DMS153 treated with DMSO at 0.1 percent for 48 hours (cell line): ENCODE data around the gene ZSCAN1.
A peak's percentile ranks its signal among the peaks of the same experiment; 100 is the strongest.
"Not testable (repeated sequence)": the region's sequence is repeated elsewhere in the genome, so short reads cannot be mapped to it uniquely, and the experiment has no call there.

Experiments
- DNase-seq: peaks from one replicate; lab custom pipeline; 2025; ENCODE audit not compliant: unreplicated experiment; lab: John Stamatoyannopoulos, UW

ZSCAN1 gene, protein sequence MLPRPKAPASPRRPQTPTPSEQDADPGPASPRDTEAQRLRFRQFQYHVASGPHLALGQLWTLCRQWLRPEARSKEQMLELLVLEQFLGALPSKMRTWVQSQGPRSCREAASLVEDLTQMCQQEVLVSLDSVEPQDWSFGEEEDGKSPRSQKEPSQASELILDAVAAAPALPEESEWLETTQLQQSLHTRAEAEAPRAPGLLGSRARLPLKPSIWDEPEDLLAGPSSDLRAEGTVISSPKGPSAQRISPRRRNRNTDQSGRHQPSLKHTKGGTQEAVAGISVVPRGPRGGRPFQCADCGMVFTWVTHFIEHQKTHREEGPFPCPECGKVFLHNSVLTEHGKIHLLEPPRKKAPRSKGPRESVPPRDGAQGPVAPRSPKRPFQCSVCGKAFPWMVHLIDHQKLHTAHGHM

DNA sequence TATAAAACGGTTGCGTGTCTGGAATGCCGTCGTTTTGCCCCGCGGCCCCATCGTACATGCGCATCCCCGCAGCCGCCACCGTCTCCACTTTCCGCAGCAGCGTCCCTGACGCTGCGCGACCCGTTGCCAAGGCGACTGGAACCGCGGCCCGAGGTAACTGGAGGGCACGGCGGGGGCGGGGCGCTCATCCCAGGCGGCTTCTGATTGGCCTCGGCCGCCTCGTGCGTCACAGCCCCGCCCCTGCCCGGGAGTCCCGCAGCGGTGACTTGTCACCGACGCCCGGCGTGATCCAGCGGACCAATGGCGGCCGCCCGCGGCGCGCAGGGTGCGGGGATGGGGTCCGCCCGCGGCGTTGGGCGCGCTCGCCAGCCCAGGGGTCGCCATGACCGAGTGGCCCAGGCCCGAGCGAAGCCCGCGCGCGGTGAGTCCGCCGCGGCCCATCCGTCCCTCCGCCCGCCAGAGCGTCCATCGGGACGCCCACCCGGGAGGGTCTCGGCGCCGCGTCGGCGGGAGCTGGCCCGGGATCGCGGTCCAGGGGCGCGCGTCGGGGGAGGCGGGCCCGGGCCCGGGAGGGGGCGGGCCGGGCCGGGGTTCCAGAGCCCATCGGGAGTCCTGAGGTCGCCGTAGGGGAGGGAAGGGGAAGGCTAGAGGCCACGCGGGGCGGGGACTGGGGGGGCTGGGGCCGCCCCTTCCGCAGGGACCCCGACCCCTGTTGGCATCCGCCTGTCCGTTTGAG lies at the start of gene ZSCAN1:
TSS of gene ZSCAN1 (plus strand) at position 285 of the 736 bp plus-strand sequence. CDS start 3,812 bp downstream, outside the sequence.
- no peak for DNase-seq

DNA sequence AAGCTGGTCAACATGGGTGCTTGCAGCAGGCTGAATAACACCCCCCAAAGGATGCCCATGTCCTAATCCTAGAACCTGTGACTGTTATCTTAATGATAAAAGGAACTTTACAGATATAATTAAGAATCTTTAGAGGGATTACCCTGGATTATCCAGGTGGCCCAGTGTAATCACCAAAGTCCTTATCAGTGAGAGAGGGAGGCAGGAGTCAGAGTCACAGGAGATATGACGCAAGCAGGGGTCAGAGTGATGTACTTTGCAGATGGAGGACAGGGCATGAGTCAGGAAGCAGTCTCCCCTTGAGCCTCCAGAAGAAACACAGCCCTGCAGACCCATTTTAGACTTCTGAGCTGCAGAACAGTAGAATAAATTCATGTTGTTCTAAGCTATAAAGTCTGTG lies 41.0 kb upstream of the ZSCAN1 start:
- DNase-seq = no peak

DNA sequence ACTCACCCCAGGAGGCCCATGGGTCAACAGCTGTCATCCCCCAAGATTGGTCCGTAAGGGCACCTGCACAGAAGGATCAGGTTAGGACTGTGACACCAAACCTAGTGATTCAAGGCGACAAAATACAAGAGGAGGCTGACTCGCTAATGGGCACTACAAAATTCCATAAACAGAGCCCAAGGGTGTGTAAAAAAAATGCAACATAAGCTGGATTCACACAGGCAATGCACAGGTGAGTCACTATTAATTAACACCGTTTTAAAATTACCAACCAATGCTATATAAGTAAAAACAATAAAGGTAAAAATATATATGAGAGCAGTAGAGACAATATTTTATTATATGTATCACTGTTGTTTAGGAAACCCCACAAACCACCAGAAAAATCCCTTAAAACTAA lies 33.1 kb upstream of the ZSCAN1 start:
- no peak for DNase-seq

DNA sequence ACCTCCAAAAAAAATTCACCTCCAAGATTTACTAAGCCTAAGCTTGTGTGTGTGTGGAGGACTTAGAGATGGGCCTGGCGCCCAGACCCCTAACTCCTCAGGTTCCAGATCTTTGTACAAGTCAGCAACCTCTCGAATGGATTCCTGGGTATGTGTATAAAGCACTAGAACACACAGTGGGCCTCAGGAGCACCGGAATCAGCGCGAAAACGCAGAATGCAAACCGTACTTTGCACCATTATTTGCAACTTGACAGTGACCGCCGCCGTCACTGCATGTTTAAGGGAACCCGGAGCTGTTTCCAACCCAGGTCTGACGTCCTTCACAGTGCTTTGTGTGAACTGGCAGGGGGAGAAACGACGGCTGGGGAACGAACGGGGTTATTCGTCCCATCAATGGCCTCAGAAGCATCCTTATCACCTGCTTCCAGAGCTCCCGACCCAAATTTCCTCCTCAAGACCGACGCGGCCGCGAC lies 31.9 kb upstream of the ZSCAN1 start:
- no peak for DNase-seq

DNA sequence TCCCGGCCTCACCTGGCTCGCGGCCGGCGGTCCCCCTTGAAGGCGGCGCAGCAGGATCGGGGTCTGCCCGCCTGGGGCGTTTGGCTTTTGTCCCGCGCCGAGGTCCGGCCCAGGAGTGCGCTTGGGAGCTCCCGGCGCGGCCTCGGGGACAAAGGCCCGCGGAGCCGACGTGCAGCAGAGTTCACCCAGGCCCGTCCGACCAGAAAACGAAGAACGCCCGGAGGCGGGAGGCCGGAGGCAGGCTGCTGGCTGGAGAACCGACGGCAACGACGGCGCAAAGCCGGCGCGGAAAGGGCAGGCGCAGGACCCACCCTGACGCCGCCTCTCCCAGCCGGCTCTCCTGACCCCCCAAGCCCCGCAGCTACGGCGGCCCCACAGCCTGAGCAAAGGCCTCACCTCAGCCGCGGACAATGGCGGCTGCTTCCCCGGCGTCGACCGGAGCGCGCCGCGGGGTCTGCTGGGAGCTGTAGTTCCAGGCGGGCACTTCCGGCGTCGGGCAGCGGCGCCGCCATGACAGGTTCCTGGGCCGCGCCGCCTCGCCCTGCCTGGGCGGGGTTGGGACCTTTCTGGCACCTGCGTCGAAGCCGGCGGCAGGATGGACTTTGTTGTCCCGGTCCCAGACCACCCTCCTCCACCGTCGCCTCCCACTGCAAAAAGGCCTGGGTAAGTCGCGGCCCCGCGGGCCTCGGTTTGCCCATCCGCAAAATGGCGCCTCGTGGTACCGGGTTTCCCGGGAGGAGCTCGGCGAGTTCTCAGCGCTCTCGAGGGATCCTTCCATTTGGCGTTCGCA lies 31.2 kb upstream of the ZSCAN1 start, which contains the start of gene ZNF606:
TSS of gene ZNF606 (minus strand) at position 437 of the 790 bp plus-strand sequence. CDS start 1,501 bp downstream, outside the sequence.
- DNase-seq = peak; percentile 62

DNA sequence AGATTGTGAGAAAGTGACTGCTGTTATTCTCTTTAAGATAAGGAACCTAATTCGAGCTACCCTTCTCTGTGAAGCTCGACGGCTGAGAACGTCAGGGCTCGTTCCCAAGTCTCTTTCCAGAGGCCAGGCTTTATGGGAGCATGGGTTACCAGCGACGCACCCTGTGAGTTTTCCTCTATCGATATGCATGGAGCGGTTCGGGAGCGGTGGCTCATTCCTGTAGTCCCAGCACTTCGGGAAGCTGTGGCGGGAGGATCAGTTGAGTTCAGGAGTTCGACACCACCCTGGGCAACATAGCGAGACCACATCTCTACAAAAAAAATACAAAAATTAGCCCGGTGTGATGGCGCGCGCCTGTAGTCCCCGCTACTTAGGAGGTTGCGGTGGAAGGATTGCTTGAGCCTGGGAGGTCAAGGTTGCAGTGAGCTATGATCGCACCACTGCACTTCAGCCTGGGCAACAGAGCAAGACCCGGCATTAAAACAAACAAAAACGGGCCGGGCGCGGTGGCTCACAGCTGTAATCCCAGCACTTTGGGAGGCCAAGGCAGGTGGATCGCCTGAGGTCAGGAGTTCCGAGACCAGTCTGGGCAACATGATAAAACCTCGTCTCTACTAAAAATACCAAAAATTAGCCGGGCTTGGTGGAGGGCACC lies 30.5 kb upstream of the ZSCAN1 start:
- no peak for DNase-seq

DNA sequence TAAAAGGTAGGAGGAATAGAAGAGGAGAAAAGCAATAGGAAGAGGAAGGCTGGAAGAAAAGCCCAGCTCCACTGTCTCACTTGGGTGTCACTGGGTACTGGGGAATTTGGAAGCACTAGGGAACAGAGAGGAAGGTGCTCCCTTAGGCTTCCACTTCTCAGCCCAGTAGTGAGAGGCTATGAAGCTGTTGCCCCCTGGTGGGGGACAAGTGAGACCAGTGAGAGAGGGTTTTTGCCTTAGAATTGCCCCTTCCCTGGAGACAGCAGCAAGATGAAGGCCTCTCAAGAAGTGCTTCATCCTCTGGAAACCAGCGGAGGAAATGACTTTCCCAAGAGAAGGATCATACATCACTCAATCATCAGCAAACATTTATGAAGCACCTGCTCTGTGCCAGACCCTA lies 26.5 kb upstream of the ZSCAN1 start:
- DNase-seq = no peak

DNA sequence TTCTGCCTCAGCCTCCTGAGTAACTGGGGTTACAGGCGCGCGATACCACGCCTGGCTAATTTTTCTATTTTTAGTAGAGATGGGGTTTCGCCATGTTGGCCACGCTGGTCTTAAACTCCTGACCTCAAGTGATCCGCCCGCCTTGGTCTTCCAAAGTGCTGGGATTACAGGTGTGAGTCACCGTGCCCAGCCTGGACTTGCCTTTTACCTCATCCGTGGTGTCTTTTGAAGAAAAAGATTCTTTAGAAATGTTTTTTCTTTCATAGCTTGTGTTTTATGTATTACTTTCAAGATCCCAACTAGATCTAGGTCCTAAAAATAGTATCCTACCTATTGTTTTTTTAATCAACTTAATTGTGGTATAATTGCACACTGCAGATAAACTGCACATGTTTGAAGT lies 24.9 kb upstream of the ZSCAN1 start:
- not testable (repeated sequence) for DNase-seq

DNA sequence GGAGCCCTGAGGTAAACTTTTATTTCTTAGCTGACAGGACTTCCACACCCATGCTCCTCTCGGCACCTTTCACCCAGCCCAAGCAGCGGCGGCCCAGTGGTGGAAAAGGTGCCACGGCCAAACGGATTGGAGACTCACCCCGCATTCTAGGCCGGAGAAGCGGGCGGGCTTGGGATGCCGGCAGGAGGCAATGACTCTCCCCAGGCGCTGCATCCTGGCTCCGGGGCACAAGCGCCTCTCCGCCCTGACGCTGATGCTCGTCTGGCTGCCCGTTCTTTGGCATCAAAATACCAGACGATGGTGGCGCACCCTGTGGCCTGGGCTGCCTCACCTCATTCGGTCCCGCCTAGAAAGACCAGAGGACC lies 24.5 kb upstream of the ZSCAN1 start:
- DNase-seq = no peak

DNA sequence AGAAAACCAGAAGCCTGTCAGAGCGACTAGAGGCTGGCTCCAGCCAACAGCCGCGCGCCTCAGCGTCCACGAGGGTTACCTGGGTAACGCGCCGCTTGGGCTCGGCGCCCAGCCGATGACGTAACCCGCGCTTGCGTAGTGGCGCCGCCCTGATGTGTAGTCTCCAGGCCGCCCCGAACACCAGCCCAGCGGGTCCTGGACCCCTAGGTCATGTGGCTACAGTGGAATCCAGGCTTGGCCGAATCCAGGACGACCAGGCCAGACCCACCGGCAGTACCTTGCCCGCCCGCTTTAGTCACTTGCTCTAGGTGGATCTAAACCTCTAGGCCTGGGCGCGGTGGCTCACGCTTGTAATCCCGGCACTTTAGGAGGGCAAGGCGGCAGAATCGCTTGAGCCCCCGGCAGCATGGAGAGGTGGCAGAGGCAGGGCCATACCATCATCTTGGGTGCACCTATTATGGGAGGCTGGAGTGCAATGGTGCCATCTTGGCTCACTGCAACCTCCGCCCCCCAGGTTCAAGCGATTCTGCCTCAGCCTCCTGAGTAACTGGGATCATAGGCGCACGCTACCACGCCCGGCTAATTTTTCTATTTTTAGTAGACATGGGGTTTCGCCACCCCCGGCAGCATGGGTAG lies 24.0 kb upstream of the ZSCAN1 start:
- no peak for DNase-seq

DNA sequence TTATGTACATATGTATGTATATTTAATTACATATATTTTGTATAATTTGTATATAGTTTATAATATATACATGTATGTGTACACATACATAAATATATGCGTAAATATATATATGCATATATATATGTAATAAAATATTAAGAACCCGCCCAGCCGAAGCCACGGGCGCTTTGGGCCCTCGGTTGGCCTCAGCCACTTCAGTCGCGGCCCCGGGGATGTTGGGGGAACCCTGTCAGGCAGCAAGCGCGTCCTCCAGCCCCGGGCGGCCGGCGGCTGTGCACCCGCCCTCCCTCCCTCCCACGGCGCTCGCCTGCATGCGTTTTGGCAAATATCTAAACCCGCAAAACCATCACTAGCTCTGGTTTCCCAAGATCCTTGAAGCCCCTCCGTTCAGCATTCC lies 23.3 kb upstream of the ZSCAN1 start:
- DNase-seq = no peak

DNA sequence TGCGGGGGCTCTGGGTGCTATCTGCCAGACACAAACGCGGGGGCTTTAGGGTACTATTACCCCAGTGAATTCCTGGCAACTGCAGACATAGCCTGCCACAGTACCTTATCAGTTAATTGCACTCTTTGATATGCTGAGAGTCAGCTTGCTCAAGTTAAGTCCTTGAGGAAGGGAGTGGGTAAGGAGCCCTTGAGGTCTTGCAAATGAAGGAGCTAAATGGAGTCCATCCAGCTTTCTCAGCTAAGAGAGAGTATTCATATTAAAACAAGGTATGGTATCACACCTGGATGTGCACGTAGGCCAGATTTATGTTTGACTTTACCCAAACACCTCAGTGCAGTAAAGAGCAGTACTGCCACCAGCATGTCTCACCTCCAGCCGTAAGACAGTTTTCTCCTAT lies 19.7 kb upstream of the ZSCAN1 start:
- no peak for DNase-seq

DNA sequence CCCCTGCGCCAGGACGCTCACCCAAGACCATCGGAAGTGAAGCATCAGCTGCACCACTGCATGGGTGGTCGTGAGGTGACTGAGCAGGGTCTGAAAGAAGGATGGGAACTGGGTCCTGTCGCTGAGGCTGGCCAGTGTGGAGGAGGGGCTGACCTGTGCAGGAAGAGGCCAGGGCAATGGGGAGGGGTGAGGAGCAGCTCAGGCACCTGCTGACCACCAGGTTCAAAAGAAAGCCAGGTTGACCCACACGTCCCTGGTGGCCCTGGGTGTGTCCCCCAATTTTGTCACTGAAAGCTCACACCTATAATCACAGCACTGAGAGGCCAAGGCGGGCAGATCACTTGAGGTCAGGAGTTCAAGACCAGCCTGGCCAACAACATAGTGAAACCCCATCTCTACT lies 13.7 kb upstream of the ZSCAN1 start:
- DNase-seq = no peak

DNA sequence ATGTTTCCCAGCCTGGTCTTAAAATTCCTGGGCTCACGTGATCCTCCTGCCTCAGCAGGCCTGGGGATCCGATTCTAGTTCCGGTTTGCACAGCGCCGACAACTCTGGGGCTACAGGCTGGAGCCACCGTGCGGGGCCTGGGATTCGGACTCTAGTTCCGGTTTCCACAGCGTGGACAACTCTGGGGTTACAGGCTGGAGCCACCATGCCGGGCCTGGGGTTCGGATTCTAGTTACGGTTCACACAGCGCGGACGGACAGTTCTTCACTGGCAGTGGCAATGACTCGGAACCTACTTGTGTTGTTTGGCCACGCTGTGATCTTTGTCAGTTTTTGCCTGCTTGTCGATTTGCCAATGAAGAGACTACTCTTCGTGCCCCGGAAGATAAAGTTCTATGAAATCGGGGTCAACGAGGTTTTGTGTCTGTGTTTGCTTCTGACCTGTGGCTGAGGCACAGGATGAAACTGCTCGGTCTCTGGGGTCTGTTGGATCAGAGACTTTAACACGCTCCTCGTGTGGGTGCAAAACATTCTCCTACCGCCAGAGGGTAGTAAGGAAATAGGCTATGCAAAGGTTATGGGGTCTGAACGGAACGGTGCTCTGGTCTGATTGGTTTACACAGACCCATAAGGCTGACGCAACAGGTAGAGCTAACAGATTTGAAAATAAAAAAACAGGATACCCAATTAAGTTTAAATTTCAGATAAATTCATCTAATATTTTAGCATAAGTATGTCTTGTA lies 12.1 kb upstream of the ZSCAN1 start:
- no peak for DNase-seq

DNA sequence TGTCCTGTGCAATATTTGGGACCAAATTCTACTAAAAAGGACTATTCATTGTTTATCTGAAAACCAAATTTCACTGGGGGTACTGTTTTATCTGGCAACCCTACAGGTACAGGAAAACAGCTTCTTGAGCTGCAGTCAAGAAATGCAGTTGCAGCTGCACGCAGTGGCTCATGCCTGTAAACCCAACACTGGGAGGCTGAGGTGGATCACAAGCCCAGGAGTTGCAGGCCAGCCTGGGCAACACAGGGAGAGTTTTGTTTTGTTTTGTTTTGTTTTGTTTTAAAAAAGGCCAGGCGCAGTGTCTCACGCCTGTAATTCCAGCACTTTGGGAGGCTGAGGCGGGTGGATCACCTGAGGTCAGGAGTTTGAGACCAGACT lies 11.6 kb upstream of the ZSCAN1 start:
- no peak for DNase-seq

DNA sequence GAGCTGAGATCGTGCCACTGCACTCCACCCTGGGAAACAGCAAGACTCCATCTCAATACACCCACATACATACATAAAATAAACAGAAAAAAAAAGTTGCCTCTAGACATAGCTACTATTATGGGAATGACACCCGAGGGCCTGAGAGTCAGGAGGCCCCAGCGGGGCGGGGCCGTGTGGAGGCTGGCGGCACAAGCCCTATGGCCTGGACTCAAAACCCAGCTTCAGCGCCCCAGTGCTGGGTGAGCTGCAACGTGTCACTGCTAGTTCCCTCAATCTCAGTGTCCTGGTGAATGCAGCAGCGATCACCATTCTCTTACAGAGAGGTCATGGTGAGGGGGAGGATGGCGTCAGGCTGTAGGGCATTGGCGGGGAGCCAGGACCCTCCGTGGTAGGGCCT lies 9.2 kb upstream of the ZSCAN1 start:
- no peak for DNase-seq

DNA sequence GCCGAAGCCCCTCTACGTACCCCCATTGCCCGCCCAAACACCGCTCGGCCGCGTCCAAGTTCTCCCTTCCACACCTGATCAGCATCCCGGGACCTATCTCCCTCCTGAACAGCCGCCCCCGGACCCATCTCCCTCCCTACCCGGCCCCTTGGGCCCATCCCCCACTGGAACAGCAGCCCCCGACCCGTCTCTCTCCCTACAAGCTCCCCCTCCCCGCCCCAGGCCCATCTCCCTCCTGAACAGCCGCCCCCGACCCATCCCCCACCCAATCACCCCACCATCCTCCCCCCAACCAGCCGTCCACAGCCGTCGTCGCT lies 610 bp downstream of the ZSCAN1 start:
- DNase-seq = no peak

DNA sequence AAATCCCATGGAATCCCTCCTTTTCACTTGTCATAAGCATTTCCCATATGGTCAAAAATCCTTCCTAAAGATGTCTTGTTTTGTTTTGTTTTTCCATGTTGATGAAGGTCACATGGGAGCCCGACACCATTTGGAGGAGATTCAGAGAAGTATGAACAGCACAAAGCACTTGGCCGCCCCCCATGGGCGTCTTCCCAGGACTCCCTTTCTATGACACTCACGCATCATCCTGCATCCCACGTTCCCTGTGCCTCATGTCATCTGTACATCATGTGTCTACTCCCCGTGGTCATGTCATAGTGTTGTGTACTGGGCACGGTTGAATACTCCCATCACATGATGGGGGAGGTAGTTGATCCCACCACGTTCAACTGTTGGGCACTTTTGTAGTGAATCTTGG lies 2.0 kb downstream of the ZSCAN1 start:
- DNase-seq = no peak

DNA sequence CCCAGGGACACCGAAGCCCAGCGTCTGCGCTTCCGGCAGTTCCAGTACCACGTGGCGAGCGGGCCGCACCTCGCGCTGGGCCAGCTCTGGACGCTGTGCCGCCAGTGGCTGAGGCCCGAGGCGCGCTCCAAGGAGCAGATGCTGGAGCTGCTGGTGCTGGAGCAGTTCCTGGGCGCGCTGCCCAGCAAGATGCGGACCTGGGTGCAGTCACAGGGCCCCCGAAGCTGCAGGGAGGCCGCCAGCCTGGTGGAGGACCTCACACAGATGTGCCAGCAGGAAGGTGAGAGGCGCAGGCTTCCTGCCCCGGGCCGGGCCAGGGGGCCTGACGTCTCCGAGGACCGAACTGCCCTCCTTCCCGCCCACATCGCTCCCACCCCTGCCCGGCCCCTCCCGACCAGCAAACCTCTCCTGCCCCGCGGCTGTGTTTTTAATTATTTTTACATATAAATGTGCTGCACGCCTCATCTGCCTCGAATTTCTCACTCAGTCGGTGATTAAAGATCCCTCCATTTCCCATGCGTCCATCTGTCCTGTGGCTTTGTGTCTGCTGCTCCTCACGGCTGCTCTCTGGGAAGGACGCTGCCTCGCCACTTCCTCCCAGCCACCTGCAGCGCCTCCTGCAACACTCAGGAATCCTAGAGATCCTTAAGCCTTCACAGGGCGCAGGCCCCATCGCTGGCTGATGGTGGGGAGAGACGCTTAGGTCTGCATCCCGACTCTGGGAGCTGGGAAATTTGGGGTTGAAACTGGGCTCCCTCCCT lies 4.3 kb downstream of the ZSCAN1 start:
- no peak for DNase-seq
